ENCODE measurements around the gene CHST7. TPM values are rescaled to one million over a fixed set of nuclear protein-coding genes. Genes with fewer than 3 reads are reported as not detected.

The CHST7 gene
- total RNA-seq, 1 donor from 2014 or later, result 1.1 TPM

GRCh38 chrX:46575586-46575985, 2.0 kb downstream of the CHST7 start:
- no peak for DNase-seq (ENCODE audit: low spot score, unreplicated experiment)
- TF ChIP-seq CTCF (IDR thresholded peaks at IDR 0.05; ENCODE audit: unreplicated experiment), result no peak
- Mint-ChIP-seq H3K4me1 (ENCODE audit: low read depth) (no peaks in the 10 kb centered on the region), H3K4me3 (ENCODE audit: low read depth) (no peak overlapping the region), H3K36me3 (ENCODE audit: insufficient read depth) (peaks cover 2% of the 10 kb centered on the region), H3K27ac (no peak overlapping the region), H3K9me3 (ENCODE audit: low read depth) (peaks cover 12% of the 10 kb centered on the region), H3K27me3 (peaks cover 39% of the 10 kb centered on the region)

DNA sequence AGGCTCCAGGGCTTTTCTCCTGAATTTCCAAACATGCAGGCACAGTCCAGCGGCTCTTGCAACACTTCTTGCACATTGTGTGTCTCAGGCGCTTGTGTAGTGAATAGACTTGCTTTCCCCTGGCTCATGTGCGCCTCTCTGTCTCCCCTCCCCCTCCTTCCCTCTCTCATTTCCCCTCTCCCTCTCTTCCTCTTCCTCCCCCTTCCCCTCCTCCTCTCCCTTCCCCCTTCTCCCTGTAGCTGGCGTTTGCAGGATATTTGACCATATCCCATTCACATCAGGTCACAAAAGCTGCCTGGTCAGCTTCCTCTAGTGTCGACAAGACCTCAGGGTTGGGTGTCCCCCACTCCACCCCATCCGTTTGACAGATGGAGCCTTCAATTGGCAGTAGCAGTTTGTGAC, 2.4 kb downstream of the CHST7 start:
- Mint-ChIP-seq H3K4me3 (ENCODE audit: low read depth) (no peak overlapping the region), H3K27me3 (peaks cover 39% of the 10 kb centered on the region), H3K9me3 (ENCODE audit: low read depth) (peaks cover 13% of the 10 kb centered on the region), H3K36me3 (ENCODE audit: insufficient read depth) (peaks cover 2% of the 10 kb centered on the region), H3K4me1 (ENCODE audit: low read depth) (no peaks in the 10 kb centered on the region), H3K27ac (no peak overlapping the region)
- DNase-seq (ENCODE audit: low spot score, unreplicated experiment), result no peak
- no peak for TF ChIP-seq CTCF (IDR thresholded peaks at IDR 0.05; ENCODE audit: unreplicated experiment)

DNA sequence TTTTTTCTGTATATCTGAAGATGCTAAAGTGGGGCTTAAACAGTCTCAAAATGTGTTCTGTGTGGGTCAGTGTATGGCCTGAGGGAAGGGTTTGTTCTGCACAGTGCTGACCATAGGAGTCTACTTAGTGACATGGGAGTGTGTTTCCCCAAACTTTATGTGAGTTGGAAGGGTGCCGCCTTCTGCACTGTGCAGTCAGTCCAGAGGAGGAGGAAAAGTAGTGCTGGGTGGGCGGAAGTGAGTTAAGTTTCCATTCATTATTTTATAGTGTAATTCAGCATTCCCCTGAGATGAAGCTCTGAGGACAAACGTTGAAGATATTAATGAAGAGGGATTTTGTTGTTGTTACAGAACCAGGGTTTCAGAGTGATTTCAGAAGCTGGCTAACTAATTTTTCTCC, 2.9 kb downstream of the CHST7 start:
- Mint-ChIP-seq H3K4me1 (ENCODE audit: low read depth) (no peaks in the 10 kb centered on the region), H3K4me3 (ENCODE audit: low read depth) (no peak overlapping the region), H3K27me3 (peaks cover 39% of the 10 kb centered on the region), H3K9me3 (ENCODE audit: low read depth) (peaks cover 13% of the 10 kb centered on the region), H3K36me3 (ENCODE audit: insufficient read depth) (peaks cover 2% of the 10 kb centered on the region), H3K27ac (no peak overlapping the region)
- DNase-seq (ENCODE audit: low spot score, unreplicated experiment), result no peak
- no peak for TF ChIP-seq CTCF (IDR thresholded peaks at IDR 0.05; ENCODE audit: unreplicated experiment)

DNA sequence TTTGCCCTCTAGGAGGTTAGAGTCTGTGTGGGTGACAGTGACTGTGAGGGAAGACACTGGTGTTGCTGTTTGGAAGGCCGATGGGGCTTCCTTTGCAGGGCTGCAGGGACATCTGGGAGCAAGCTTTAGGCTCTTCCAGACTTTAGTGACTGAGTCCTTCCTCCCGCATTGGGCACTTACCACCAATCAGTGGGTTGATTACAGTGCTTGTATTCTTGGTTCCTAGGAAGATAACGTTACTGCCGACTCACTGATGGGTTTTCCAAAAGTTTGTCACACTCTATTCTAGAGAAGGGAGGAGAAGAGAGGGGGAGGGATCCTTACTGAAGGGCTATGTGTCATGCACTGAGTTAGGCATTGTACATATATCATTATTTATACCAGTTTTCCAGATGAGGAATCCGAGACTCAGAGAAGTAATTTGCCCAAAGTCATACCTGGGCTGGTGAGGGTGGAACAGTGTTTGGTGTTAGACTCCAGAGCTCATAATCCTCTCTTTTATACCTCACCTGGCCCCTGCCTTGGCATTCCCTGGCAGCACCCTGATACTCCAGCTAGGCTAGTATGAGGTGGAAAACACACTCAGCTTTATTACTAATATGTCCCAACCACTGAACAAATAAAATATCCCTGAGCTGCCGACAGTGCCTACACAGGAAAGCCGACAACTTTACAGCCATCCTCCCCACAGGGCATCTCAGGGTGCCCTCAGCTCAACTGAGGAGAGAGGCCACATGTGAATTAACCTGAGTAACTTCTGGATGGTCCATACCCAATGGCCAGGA, 3.8 kb downstream of the CHST7 start:
- H3K27ac Mint-ChIP-seq, result no peak overlapping the region
- TF ChIP-seq CTCF (IDR thresholded peaks at IDR 0.05; ENCODE audit: unreplicated experiment), result no peak
- H3K36me3 Mint-ChIP-seq (ENCODE audit: insufficient read depth), result peaks cover 2% of the 10 kb centered on the region
- DNase-seq (ENCODE audit: low spot score, unreplicated experiment), result no peak
- no peaks in the 10 kb centered on the region for H3K4me1 Mint-ChIP-seq (ENCODE audit: low read depth)
- no peak overlapping the region for H3K4me3 Mint-ChIP-seq (ENCODE audit: low read depth)
- H3K9me3 Mint-ChIP-seq (ENCODE audit: low read depth), result peaks cover 13% of the 10 kb centered on the region
- H3K27me3 Mint-ChIP-seq, result peaks cover 31% of the 10 kb centered on the region

DNA sequence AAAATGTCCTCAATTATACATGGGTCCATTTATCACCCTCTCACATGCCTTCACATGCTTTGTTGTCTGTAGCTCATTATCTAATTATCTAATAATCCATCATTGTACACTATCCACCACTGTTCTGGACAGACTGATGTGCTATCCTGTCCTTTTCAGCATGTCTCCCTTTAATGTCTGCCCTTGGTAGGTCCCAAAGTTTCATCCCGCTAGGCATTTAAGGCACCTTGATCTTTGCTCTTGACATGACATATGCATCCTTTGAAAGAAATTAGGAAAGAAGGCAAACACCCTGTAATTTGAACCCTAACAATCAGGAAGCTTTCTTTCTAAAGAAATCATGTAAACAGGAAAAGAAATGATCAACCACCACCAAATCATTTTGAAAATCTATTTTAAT, 5.7 kb downstream of the CHST7 start:
- no peak for DNase-seq (ENCODE audit: low spot score, unreplicated experiment)
- Mint-ChIP-seq H3K27ac (no peak overlapping the region), H3K36me3 (ENCODE audit: insufficient read depth) (peaks cover 2% of the 10 kb centered on the region), H3K4me1 (ENCODE audit: low read depth) (no peaks in the 10 kb centered on the region), H3K27me3 (peaks cover 21% of the 10 kb centered on the region), H3K9me3 (ENCODE audit: low read depth) (peaks cover 13% of the 10 kb centered on the region), H3K4me3 (ENCODE audit: low read depth) (no peak overlapping the region)
- TF ChIP-seq CTCF (IDR thresholded peaks at IDR 0.05; ENCODE audit: unreplicated experiment), result no peak
